Measurements from ENCODE around the gene ZNF550.

GRCh38 chr19:57537953-57538547 lies 21.6 kb downstream of the ZNF550 start:
- TF ChIP-seq POLR2A (IDR thresholded peaks at IDR 0.05) (no peak), CTCF (IDR thresholded peaks at IDR 0.05) (no peak), EP300 (IDR thresholded peaks at IDR 0.05) (no peak)

Data from ovary (tissue), 3 donors.